ENCODE results near the gene CRELD2.

The CRELD2 gene

GRCh38 chr22:49960159-49961004, 41.9 kb downstream of the CRELD2 start, which contains the start of gene PIM3 (continued):
- TF ChIP-seq, protein P1, sequence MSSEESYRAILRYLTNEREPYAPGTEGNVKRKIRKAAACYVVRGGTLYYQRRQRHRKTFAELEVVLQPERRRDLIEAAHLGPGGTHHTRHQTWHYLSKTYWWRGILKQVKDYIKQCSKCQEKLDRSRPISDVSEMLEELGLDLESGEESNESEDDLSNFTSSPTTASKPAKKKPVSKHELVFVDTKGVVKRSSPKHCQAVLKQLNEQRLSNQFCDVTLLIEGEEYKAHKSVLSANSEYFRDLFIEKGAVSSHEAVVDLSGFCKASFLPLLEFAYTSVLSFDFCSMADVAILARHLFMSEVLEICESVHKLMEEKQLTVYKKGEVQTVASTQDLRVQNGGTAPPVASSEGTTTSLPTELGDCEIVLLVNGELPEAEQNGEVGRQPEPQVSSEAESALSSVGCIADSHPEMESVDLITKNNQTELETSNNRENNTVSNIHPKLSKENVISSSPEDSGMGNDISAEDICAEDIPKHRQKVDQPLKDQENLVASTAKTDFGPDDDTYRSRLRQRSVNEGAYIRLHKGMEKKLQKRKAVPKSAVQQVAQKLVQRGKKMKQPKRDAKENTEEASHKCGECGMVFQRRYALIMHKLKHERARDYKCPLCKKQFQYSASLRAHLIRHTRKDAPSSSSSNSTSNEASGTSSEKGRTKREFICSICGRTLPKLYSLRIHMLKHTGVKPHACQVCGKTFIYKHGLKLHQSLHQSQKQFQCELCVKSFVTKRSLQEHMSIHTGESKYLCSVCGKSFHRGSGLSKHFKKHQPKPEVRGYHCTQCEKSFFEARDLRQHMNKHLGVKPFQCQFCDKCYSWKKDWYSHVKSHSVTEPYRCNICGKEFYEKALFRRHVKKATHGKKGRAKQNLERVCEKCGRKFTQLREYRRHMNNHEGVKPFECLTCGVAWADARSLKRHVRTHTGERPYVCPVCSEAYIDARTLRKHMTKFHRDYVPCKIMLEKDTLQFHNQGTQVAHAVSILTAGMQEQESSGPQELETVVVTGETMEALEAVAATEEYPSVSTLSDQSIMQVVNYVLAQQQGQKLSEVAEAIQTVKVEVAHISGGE (tag by site-specific recombination; conservative IDR thresholded peaks at IDR 0.05; ENCODE audit: low read depth), result no peak
- TF ChIP-seq ZNF311 (tag by site-specific recombination; IDR thresholded peaks at IDR 0.05; ENCODE audit: borderline replicate concordance) (no peak), KLF16 (tag by site-specific recombination; IDR thresholded peaks at IDR 0.05) (no peak), MEIS1 (CRISPR knock-in tag; IDR thresholded peaks at IDR 0.05; ENCODE audit: borderline replicate concordance) (0 out of 2 replicates have a peak, but pooled peaks have one; percentile 27), ZNF623 (tag by site-specific recombination; IDR thresholded peaks at IDR 0.05) (no peak), ZNF521 (tag by site-specific recombination; IDR thresholded peaks at IDR 0.05) (no peak), ZNF580 (tag by site-specific recombination; IDR thresholded peaks at IDR 0.05) (no peak), ZXDB (tag by site-specific recombination; IDR thresholded peaks at IDR 0.05) (no peak), ZNF843 (tag by site-specific recombination; IDR thresholded peaks at IDR 0.05) (no peak), ZSCAN18 (tag by site-specific recombination; IDR thresholded peaks at IDR 0.05) (0 out of 2 replicates have a peak, but pooled peaks have one; percentile 64), ZNF621 (tag by site-specific recombination; IDR thresholded peaks at IDR 0.05) (no peak), ZNF354C (tag by site-specific recombination; IDR thresholded peaks at IDR 0.05; ENCODE audit: borderline replicate concordance, low read depth) (no peak), ZNF596 (tag by site-specific recombination; IDR thresholded peaks at IDR 0.05) (peak; percentile 39; the same call in 1 of the 2 replicates), ZNF664 (tag by site-specific recombination; IDR thresholded peaks at IDR 0.05) (no peak), SP3 (tag by site-specific recombination; IDR thresholded peaks at IDR 0.05) (peak; percentile 58; the same call in 1 of the 2 replicates), ZNF37A (tag by site-specific recombination; IDR thresholded peaks at IDR 0.05) (no peak), ZNF704 (tag by site-specific recombination; IDR thresholded peaks at IDR 0.05) (no peak), ZNF148 (tag by site-specific recombination; IDR thresholded peaks at IDR 0.05; ENCODE audit: borderline replicate concordance) (no peak), ZNF837 (tag by site-specific recombination; IDR thresholded peaks at IDR 0.05) (no peak), EGR2 (tag by site-specific recombination; IDR thresholded peaks at IDR 0.05; ENCODE audit: low read depth) (peak; percentile 59), ZNF341 (tag by site-specific recombination; IDR thresholded peaks at IDR 0.05; ENCODE audit: low read depth) (no peak; the same call in 1 of the 2 replicates), OSR2 (tag by site-specific recombination; IDR thresholded peaks at IDR 0.05) (0 out of 2 replicates have a peak, but pooled peaks have one; percentile 37)
- TF ChIP-seq, protein P2, sequence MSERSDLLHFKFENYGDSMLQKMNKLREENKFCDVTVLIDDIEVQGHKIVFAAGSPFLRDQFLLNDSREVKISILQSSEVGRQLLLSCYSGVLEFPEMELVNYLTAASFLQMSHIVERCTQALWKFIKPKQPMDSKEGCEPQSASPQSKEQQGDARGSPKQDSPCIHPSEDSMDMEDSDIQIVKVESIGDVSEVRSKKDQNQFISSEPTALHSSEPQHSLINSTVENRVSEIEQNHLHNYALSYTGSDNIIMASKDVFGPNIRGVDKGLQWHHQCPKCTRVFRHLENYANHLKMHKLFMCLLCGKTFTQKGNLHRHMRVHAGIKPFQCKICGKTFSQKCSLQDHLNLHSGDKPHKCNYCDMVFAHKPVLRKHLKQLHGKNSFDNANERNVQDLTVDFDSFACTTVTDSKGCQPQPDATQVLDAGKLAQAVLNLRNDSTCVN (tag by site-specific recombination; optimal IDR thresholded peaks at IDR 0.05), result peak; percentile 88
- TF ChIP-seq, protein P3, sequence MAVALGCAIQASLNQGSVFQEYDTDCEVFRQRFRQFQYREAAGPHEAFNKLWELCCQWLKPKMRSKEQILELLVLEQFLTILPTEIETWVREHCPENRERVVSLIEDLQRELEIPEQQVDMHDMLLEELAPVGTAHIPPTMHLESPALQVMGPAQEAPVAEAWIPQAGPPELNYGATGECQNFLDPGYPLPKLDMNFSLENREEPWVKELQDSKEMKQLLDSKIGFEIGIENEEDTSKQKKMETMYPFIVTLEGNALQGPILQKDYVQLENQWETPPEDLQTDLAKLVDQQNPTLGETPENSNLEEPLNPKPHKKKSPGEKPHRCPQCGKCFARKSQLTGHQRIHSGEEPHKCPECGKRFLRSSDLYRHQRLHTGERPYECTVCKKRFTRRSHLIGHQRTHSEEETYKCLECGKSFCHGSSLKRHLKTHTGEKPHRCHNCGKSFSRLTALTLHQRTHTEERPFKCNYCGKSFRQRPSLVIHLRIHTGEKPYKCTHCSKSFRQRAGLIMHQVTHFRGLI (tag by site-specific recombination; IDR thresholded peaks at IDR 0.05), result no peak
- TF ChIP-seq, protein P4, sequence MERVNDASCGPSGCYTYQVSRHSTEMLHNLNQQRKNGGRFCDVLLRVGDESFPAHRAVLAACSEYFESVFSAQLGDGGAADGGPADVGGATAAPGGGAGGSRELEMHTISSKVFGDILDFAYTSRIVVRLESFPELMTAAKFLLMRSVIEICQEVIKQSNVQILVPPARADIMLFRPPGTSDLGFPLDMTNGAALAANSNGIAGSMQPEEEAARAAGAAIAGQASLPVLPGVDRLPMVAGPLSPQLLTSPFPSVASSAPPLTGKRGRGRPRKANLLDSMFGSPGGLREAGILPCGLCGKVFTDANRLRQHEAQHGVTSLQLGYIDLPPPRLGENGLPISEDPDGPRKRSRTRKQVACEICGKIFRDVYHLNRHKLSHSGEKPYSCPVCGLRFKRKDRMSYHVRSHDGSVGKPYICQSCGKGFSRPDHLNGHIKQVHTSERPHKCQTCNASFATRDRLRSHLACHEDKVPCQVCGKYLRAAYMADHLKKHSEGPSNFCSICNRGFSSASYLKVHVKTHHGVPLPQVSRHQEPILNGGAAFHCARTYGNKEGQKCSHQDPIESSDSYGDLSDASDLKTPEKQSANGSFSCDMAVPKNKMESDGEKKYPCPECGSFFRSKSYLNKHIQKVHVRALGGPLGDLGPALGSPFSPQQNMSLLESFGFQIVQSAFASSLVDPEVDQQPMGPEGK (tag by site-specific recombination; IDR thresholded peaks at IDR 0.05), result peak; percentile 88

All from HEK293 (cell line).